Gastrocnemius medialis (tissue), 4 donors: ENCODE data around the gene HPS5. TPM values are rescaled to one million over a fixed set of nuclear protein-coding genes. Genes with fewer than 3 reads are reported as not detected.

Experiments
- ATAC-seq, 2 donors: fragments of 150-250 bp; one replicate each; pipeline ENCODE4 v1.9.1; 2016
- DNase-seq, 2 donors: peaks; one replicate each; pipeline ENCODE4 v3.0.0-alpha.2; 2019
- H3K27ac ChIP-seq, 4 donors: fragments of 200-600 bp; sonication (generic); 1 replicate in 1 of 4; 2 replicates in 3 of 4; pipeline ENCODE4 v1.5.1; 2016 to 2018; ENCODE audit warnings: mild to moderate bottlenecking in 2 of 4, moderate library complexity in 1 of 4
- H3K27me3 ChIP-seq, 3 donors: fragments of 200-600 bp; sonication (generic) in 2 of 3; 1 replicate in 1 of 3; 2 replicates in 2 of 3; pipeline versions ENCODE4 v1.5.1 to v1.6.0; 2016 to 2019; ENCODE audit warnings: mild to moderate bottlenecking in 1 of 3, moderate library complexity in 1 of 3
- H3K36me3 ChIP-seq, 2 donors: fragments of 200-600 bp; sonication (generic) in 1 of 2; one replicate each; pipeline ENCODE4 v1.5.1; 2017 to 2018
- H3K4me1 ChIP-seq, 2 donors: fragments of 200-600 bp; sonication (generic) in 1 of 2; one replicate each; pipeline ENCODE4 v1.5.1; 2016 to 2017; ENCODE audit warnings: mild to moderate bottlenecking in 2 of 2
- H3K4me3 ChIP-seq, 4 donors: fragments of 200-600 bp; sonication (generic) in 3 of 4; 1 replicate in 1 of 4; 2 replicates in 3 of 4; pipeline ENCODE4 v1.5.1; 2016 to 2019; ENCODE audit warnings: mild to moderate bottlenecking in 2 of 4
- H3K9me3 ChIP-seq, 3 donors: fragments of 200-600 bp; sonication (generic) in 2 of 3; 1 replicate in 1 of 3; 2 replicates in 2 of 3; pipeline ENCODE4 v1.5.1; 2016 to 2019
- CTCF ChIP-seq, 5 experiments: fragments of 450-650 bp in 3 of 5; fragments of 200-600 bp in 2 of 5; sonication (generic) in 2 of 5; IDR thresholded peaks in 4 of 5; conservative IDR thresholded peaks in 1 of 5; 1 replicate in 4 of 5; 2 replicates in 1 of 5; pipeline ENCODE4 v1.5.1; 2016 to 2019; ENCODE audit warnings: antibody characterized with exemption in 5 of 5, mild to moderate bottlenecking in 3 of 5, moderate library complexity in 3 of 5
- POLR2A ChIP-seq, 2 donors: fragments of 450-650 bp; IDR thresholded peaks; one replicate each; pipeline ENCODE4 v1.6.1; 2017; ENCODE audit warnings: antibody characterized with exemption in 2 of 2, mild to moderate bottlenecking in 2 of 2, moderate library complexity in 2 of 2
- in situ Hi-C, 4 donors: fragments of 200-750 bp; cut with MboI; loops; one replicate each; pipeline versions ENCODE4 v1.15.0 to v1.8.0; 2017; ENCODE audit warnings: low sequenced_read_pairs in 4 of 4
- intact Hi-C: fragments of 100-400 bp; cut with DNase I; formaldehyde crosslinking; loops from one replicate; pipeline ENCODE4 v1.15.1; 2023; ENCODE audit warnings: low total_unique reads
- total RNA-seq, 4 donors: library from RNA; depleted of rRNA; stranded (reverse); fragments of >200 nt; gene quantifications; one replicate each; pipeline versions ENCODE4 v1.1.0 to v1.2.3, GENCODE V29; 2016

Gene HPS5
- total RNA-seq, 4 donors from 2014 or later: 5.3 to 13.1 (median 9.7) TPM

DNA sequence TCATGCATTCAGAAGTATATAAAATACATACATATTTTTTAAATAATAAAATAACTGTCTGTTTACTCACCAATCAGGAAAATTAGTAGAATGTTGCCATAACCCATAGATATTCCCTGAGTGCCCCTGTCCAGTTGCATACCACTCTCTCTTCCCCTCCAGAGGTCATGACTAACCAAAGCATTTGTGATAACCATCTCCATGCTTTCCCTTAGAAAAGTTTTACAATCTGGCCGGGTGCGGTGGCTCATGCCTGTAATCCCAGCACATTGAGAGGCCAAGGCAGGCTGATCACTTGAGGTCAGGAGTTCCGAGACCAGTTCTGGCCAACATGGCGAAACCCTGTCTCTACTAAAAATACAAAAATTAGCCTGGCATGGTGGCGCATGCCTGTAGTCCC, 39.2 kb upstream of the HPS5 start:
- intact Hi-C loops (no loop called here), in situ Hi-C loops (no loop called here)
- DNase-seq (no peak), ATAC-seq (no peak)
- no peaks in the 10 kb centered on the region for H3K9me3 ChIP-seq
- H3K27me3 ChIP-seq: no peaks in the 10 kb centered on the region
- no peak overlapping the region for H3K4me3 ChIP-seq
- TF ChIP-seq CTCF (IDR thresholded peaks at IDR 0.05 in 4 of 5, conservative IDR thresholded peaks at IDR 0.05 in 1 of 5): no peak
- no peak for TF ChIP-seq POLR2A (IDR thresholded peaks at IDR 0.05)
- H3K27ac ChIP-seq: no peak overlapping the region
- peaks cover 3 to 99% of the 10 kb centered on the region in 2 donors for H3K36me3 ChIP-seq
- H3K4me1 ChIP-seq: no peaks in the 10 kb centered on the region

- TF ChIP-seq CTCF (IDR thresholded peaks at IDR 0.05 in 4 of 5, conservative IDR thresholded peaks at IDR 0.05 in 1 of 5) (no peak), POLR2A (IDR thresholded peaks at IDR 0.05) (no peak)
- Histone ChIP-seq H3K9me3 (no peaks in the 10 kb centered on the region), H3K4me1 (no peaks in the 10 kb centered on the region), H3K4me3 (no peak overlapping the region), H3K36me3 (peaks cover 3 to 81% of the 10 kb centered on the region in 2 donors), H3K27me3 (no peaks in the 10 kb centered on the region), H3K27ac (no peak overlapping the region)
- intact Hi-C loops: no loop called here
- in situ Hi-C loops: no loop called here
- no peak for DNase-seq
- ATAC-seq: no peak
These were observed 36.7 kb upstream of the HPS5 start for GRCh38 chr11:18358646-18359045.

DNA sequence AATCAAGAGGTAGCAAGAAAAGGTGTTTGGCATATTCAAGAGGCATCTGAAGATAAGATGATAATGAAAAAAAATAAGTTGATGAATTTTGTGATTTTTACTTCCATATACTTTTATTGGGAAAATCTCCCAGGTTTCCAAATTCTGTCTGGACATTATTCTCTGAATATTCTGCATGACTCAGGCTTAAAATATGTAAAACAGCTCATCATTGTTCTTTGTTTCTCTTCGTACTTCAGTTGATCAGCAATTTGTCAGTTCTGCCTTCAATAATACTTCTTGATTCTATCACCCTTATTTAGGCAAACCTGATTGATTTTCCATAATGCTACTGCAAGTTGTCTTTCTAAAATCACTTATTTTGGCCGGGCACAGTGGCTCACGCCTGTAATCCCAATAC, 30.6 kb upstream of the HPS5 start:
- Histone ChIP-seq H3K27ac (no peak overlapping the region), H3K4me1 (no peaks in the 10 kb centered on the region), H3K27me3 (no peaks in the 10 kb centered on the region), H3K36me3 (peaks cover 8 to 65% of the 10 kb centered on the region in 2 donors), H3K9me3 (no peaks in the 10 kb centered on the region), H3K4me3 (no peak overlapping the region)
- intact Hi-C loops (no loop called here), in situ Hi-C loops (no loop called here)
- no peak for TF ChIP-seq POLR2A (IDR thresholded peaks at IDR 0.05)
- no peak for TF ChIP-seq CTCF (IDR thresholded peaks at IDR 0.05 in 4 of 5, conservative IDR thresholded peaks at IDR 0.05 in 1 of 5)
- DNase-seq (no peak), ATAC-seq (no peak)

GRCh38 chr11:18347471-18348125, 25.7 kb upstream of the HPS5 start:
- no peak for TF ChIP-seq POLR2A (IDR thresholded peaks at IDR 0.05)
- TF ChIP-seq CTCF (IDR thresholded peaks at IDR 0.05 in 4 of 5, conservative IDR thresholded peaks at IDR 0.05 in 1 of 5): no peak
- Histone ChIP-seq H3K27me3 (no peaks in the 10 kb centered on the region), H3K4me3 (no peak overlapping the region), H3K4me1 (no peaks in the 10 kb centered on the region), H3K27ac (no peak overlapping the region), H3K9me3 (no peaks in the 10 kb centered on the region), H3K36me3 (peaks cover 6 to 71% of the 10 kb centered on the region in 2 donors)
- intact Hi-C loops (no loop called here), in situ Hi-C loops (no loop called here)
- ATAC-seq: no peak
- no peak for DNase-seq

GRCh38 chr11:18332891-18333290, 11.0 kb upstream of the HPS5 start:
- Histone ChIP-seq H3K4me1 (no peaks in the 10 kb centered on the region), H3K9me3 (no peaks in the 10 kb centered on the region), H3K27ac (no peak overlapping the region), H3K27me3 (no peaks in the 10 kb centered on the region), H3K4me3 (no peak overlapping the region), H3K36me3 (peaks cover 0 to 56% of the 10 kb centered on the region in 2 donors)
- in situ Hi-C loops: no loop called here
- DNase-seq (no peak), ATAC-seq (no peak)
- TF ChIP-seq POLR2A (IDR thresholded peaks at IDR 0.05) (no peak), CTCF (IDR thresholded peaks at IDR 0.05 in 4 of 5, conservative IDR thresholded peaks at IDR 0.05 in 1 of 5) (no peak)
- intact Hi-C loops: no loop called here
